Thymus (tissue), 11 donors: Measurements from ENCODE around the gene USP14. TPM values are rescaled to one million over a fixed set of nuclear protein-coding genes. Genes with fewer than 3 reads are reported as not detected.

Experiments
- DNase-seq, 9 donors: peaks; one replicate each; pipeline ENCODE4 v3.0.0-alpha.2; 2013; ENCODE audit warnings: low spot score in 9 of 9, low read depth in 6 of 9, missing footprints in 1 of 9
- H3K27ac ChIP-seq, 2 donors: one replicate each; pipeline ENCODE4 v1.5.1; 2013; ENCODE audit warnings: control low read depth in 1 of 2, low read depth in 1 of 2, low read length in 1 of 2, mild to moderate bottlenecking in 1 of 2, moderate library complexity in 1 of 2
- H3K27me3 ChIP-seq, 2 donors: one replicate each; pipeline ENCODE4 v1.5.1; 2013; ENCODE audit warnings: low read length in 1 of 2; ENCODE audit not compliant: control insufficient read depth in 2 of 2, insufficient read depth in 1 of 2
- H3K36me3 ChIP-seq, 2 donors: one replicate each; pipeline ENCODE4 v1.5.1; 2013; ENCODE audit warnings: low read length in 1 of 2, mild to moderate bottlenecking in 1 of 2, moderate library complexity in 1 of 2; ENCODE audit not compliant: control insufficient read depth in 2 of 2, insufficient read depth in 2 of 2
- H3K4me1 ChIP-seq, 2 donors: one replicate each; pipeline ENCODE4 v1.5.1; 2013; ENCODE audit warnings: low read length in 2 of 2; ENCODE audit not compliant: control insufficient read depth in 2 of 2, insufficient read depth in 2 of 2
- H3K4me3 ChIP-seq, 2 donors: one replicate each; pipeline ENCODE4 v1.5.1; 2013; ENCODE audit warnings: low read length in 2 of 2, control low read depth in 1 of 2, mild to moderate bottlenecking in 1 of 2
- H3K9me3 ChIP-seq, 2 donors: one replicate each; pipeline ENCODE4 v1.5.1; 2013; ENCODE audit warnings: low read length in 1 of 2, mild to moderate bottlenecking in 1 of 2; ENCODE audit not compliant: control insufficient read depth in 2 of 2, insufficient read depth in 1 of 2
- WGBS: extraction: QIAGEN DNeasy Blood & Tissue Kit; methylation state at CpG from one replicate; pipeline ENCODE4 v1.1.7; 2013; 5-methylcytosine and 5-hydroxymethylcytosine counted together
- polyA plus RNA-seq: library from polyadenylated mRNA; stranded (reverse); fragments of 200-250 nt; gene quantifications from one replicate; pipeline ENCODE4 v1.2.3, GENCODE V29; 2013
- total RNA-seq: library from RNA; stranded (reverse); fragments of 120-200 nt; gene quantifications from one replicate; pipeline ENCODE4 v1.2.4, GENCODE V29; 2013
- donor health status: healthy.

The USP14 gene
- total and polyA plus RNA-seq, 2 donors, result 14.6 to 28.4 TPM

- no peaks in the 10 kb centered on the region for H3K9me3 ChIP-seq
- H3K36me3 ChIP-seq, result no peaks in the 10 kb centered on the region
- no peak overlapping the region for H3K4me3 ChIP-seq
- WGBS, result 99% methylated on average over 1 of the region's 1 CpG
- no peaks in the 10 kb centered on the region for H3K4me1 ChIP-seq
- no peak overlapping the region for H3K27ac ChIP-seq
- H3K27me3 ChIP-seq, result no peaks in the 10 kb centered on the region
- DNase-seq, result no peak
These were observed 73.2 kb downstream of the USP14 start for GRCh38 chr18:231563-231962.

GRCh38 chr18:240175-240574 is 81.8 kb downstream of the USP14 start:
- H3K27ac ChIP-seq, result no peak overlapping the region
- DNase-seq, result no peak
- H3K27me3 ChIP-seq, result no peaks in the 10 kb centered on the region
- no peak overlapping the region for H3K4me3 ChIP-seq
- no peaks in the 10 kb centered on the region for H3K9me3 ChIP-seq
- WGBS, result 99% methylated on average over 1 of the region's 1 CpG
- no peaks in the 10 kb centered on the region for H3K4me1 ChIP-seq
- peaks cover 8 to 25% of the 10 kb centered on the region in 2 donors for H3K36me3 ChIP-seq

- no peak for DNase-seq
- Histone ChIP-seq H3K27ac (no peak overlapping the region), H3K4me3 (no peak overlapping the region), H3K9me3 (no peaks in the 10 kb centered on the region), H3K36me3 (peaks cover 16 to 47% of the 10 kb centered on the region in 2 donors), H3K27me3 (no peaks in the 10 kb centered on the region), H3K4me1 (no peaks in the 10 kb centered on the region)
- over 99% methylated on average over 2 of the region's 2 CpGs for WGBS
These were observed 87.0 kb downstream of the USP14 start for GRCh38 chr18:245282-245847.

- H3K36me3 ChIP-seq, result peaks cover 17 to 58% of the 10 kb centered on the region in 2 donors
- H3K4me3 ChIP-seq, result no peak overlapping the region
- no peak for DNase-seq
- WGBS, result 98% methylated on average over 4 of the region's 4 CpGs
- no peak overlapping the region for H3K27ac ChIP-seq
- no peaks in the 10 kb centered on the region for H3K4me1 ChIP-seq
- no peaks in the 10 kb centered on the region for H3K9me3 ChIP-seq
- no peaks in the 10 kb centered on the region for H3K27me3 ChIP-seq
These were observed 89.7 kb downstream of the USP14 start for GRCh38 chr18:248053-248452.

- 98% methylated on average over 2 of the region's 2 CpGs for WGBS
These were observed 92.3 kb downstream of the USP14 start for GRCh38 chr18:250685-251084.

GRCh38 chr18:251572-251971 is 93.2 kb downstream of the USP14 start:
- Histone ChIP-seq H3K36me3 (peaks cover 24 to 51% of the 10 kb centered on the region in 2 donors), H3K4me3 (no peak overlapping the region), H3K9me3 (no peaks in the 10 kb centered on the region), H3K27ac (no peak overlapping the region), H3K4me1 (no peaks in the 10 kb centered on the region), H3K27me3 (no peaks in the 10 kb centered on the region)
- no peak for DNase-seq
- WGBS, result 98% methylated on average over 5 of the region's 5 CpGs

More at GRCh38 chr18:250685-251084, 92.3 kb downstream of the USP14 start:
- Histone ChIP-seq H3K9me3 (no peaks in the 10 kb centered on the region), H3K4me1 (no peaks in the 10 kb centered on the region), H3K27ac (no peak overlapping the region), H3K36me3 (peaks cover 20 to 45% of the 10 kb centered on the region in 2 donors), H3K27me3 (no peaks in the 10 kb centered on the region), H3K4me3 (no peak overlapping the region)
- DNase-seq, result no peak

- H3K4me3 ChIP-seq, result no peak overlapping the region
- 99% methylated on average over 1 of the region's 1 CpG for WGBS
- H3K4me1 ChIP-seq, result no peaks in the 10 kb centered on the region
- H3K36me3 ChIP-seq, result peaks cover 25 to 48% of the 10 kb centered on the region in 2 donors
- no peaks in the 10 kb centered on the region for H3K9me3 ChIP-seq
- no peaks in the 10 kb centered on the region for H3K27me3 ChIP-seq
- no peak for DNase-seq
- no peak overlapping the region for H3K27ac ChIP-seq
These were observed 94.8 kb downstream of the USP14 start for GRCh38 chr18:253121-253520.

- Histone ChIP-seq H3K4me1 (no peaks in the 10 kb centered on the region), H3K9me3 (no peaks in the 10 kb centered on the region), H3K27ac (no peak overlapping the region), H3K36me3 (peaks cover 23 to 49% of the 10 kb centered on the region in 2 donors), H3K4me3 (no peak overlapping the region), H3K27me3 (no peaks in the 10 kb centered on the region)
- DNase-seq, result no peak
- 97% methylated on average over 4 of the region's 4 CpGs for WGBS
These were observed 96.8 kb downstream of the USP14 start for GRCh38 chr18:255171-255570.

GRCh38 chr18:260547-260946 is 102.2 kb downstream of the USP14 start:
- Histone ChIP-seq H3K4me3 (no peak overlapping the region), H3K27ac (no peak overlapping the region), H3K4me1 (no peaks in the 10 kb centered on the region), H3K9me3 (no peaks in the 10 kb centered on the region), H3K36me3 (peaks cover 12 to 39% of the 10 kb centered on the region in 2 donors), H3K27me3 (no peaks in the 10 kb centered on the region)
- no peak for DNase-seq
- 93% methylated on average over 2 of the region's 2 CpGs for WGBS
